WTC11 (cell line): ENCODE measurements around the gene GTSE1. TPM values are rescaled to one million over a fixed set of nuclear protein-coding genes. Genes with fewer than 3 reads are reported as not detected.
A peak's percentile ranks its signal among the peaks of the same experiment; 100 is the strongest.

ENCODE experiments used
- ATAC-seq: fragments of 200-7000 bp; cut with Tn5 transposase; 2 replicates; pipeline ENCODE4 v1.10.0; 2021; ENCODE audit warnings: mild to moderate bottlenecking, moderate library complexity
- CTCF ChIA-PET: fragments of 300-600 bp; sonication (Branson Sonifier 250); formaldehyde crosslinking; loops from one replicate; lab custom pipeline; 2021; ENCODE audit warnings: antibody characterized with exemption; lab: Charles Lee
- POLR2A ChIA-PET: fragments of 350-600 bp; sonication (Branson Sonifier 250); formaldehyde crosslinking; loops from one replicate; lab custom pipeline; 2021; ENCODE audit warnings: antibody characterized with exemption; lab: Charles Lee
- DNase-seq: peaks from one replicate; pipeline ENCODE4 v3.0.0; 2021; ENCODE audit warnings: low spot score
- H3K27ac Mint-ChIP-seq: 2 replicates; pipeline ENCODE4 v1.8.0; 2021; ENCODE audit warnings: mixed read lengths
- H3K27me3 Mint-ChIP-seq: 2 replicates; pipeline ENCODE4 v1.8.0; 2021; ENCODE audit warnings: low read depth, mild to moderate bottlenecking, moderate library complexity, mixed read lengths
- H3K36me3 Mint-ChIP-seq: 2 replicates; pipeline ENCODE4 v1.8.0; 2021; ENCODE audit warnings: mixed read lengths
- H3K4me1 Mint-ChIP-seq: 2 replicates; pipeline ENCODE4 v1.8.0; 2022; ENCODE audit warnings: mixed read lengths
- H3K4me3 Mint-ChIP-seq: 2 replicates; pipeline ENCODE4 v1.8.0; 2021; ENCODE audit warnings: mild to moderate bottlenecking, moderate library complexity, mixed read lengths
- H3K9me3 Mint-ChIP-seq: 2 replicates; pipeline ENCODE4 v1.8.0; 2021; ENCODE audit warnings: mixed read lengths
- ATF1 ChIP-seq: sonication (generic); formaldehyde crosslinking; IDR thresholded peaks from 2 replicates; pipeline ENCODE4 v1.8.1; 2023; ENCODE audit warnings: mild to moderate bottlenecking, moderate library complexity, missing genetic modification reagents
- ATF6 ChIP-seq: sonication (generic); formaldehyde crosslinking; IDR thresholded peaks from 2 replicates; pipeline ENCODE4 v1.8.1; 2023; ENCODE audit warnings: mild to moderate bottlenecking, missing genetic modification reagents
- ELF4 ChIP-seq: sonication (generic); formaldehyde crosslinking; IDR thresholded peaks from 2 replicates; pipeline ENCODE4 v1.8.1; 2022; ENCODE audit warnings: low read depth, mild to moderate bottlenecking, moderate library complexity, missing genetic modification reagents
- ESRRA ChIP-seq: sonication (generic); formaldehyde crosslinking; IDR thresholded peaks from 2 replicates; pipeline ENCODE4 v1.8.1; 2022; ENCODE audit warnings: mild to moderate bottlenecking, missing genetic modification reagents, borderline replicate concordance
- ETV6 ChIP-seq: sonication (generic); formaldehyde crosslinking; IDR thresholded peaks from 2 replicates; pipeline ENCODE4 v1.8.1; 2022; ENCODE audit warnings: mild to moderate bottlenecking, missing genetic modification reagents
- FOXK1 ChIP-seq: sonication (generic); formaldehyde crosslinking; IDR thresholded peaks from 2 replicates; pipeline ENCODE4 v1.8.0; 2022; ENCODE audit warnings: mild to moderate bottlenecking, moderate library complexity, missing genetic modification reagents
- FOXP4 ChIP-seq: sonication (generic); formaldehyde crosslinking; IDR thresholded peaks from 2 replicates; pipeline ENCODE4 v1.8.0; 2022; ENCODE audit warnings: mild to moderate bottlenecking, missing genetic modification reagents
- GTF2I ChIP-seq: fragments of 250-450 bp; sonication (Bioruptor Pico); conservative IDR thresholded peaks from 2 replicates; pipeline ENCODE4 v1.4.0; 2021; ENCODE audit warnings: mild to moderate bottlenecking
- JUN ChIP-seq: sonication (generic); formaldehyde crosslinking; IDR thresholded peaks from 2 replicates; pipeline ENCODE4 v1.8.0; 2023; ENCODE audit warnings: mild to moderate bottlenecking, missing genetic modification reagents
- MLX ChIP-seq: sonication (generic); formaldehyde crosslinking; IDR thresholded peaks from 2 replicates; pipeline ENCODE4 v1.8.1; 2023; ENCODE audit warnings: mild to moderate bottlenecking, missing genetic modification reagents, moderate library complexity
- NFE2L1 ChIP-seq: sonication (generic); formaldehyde crosslinking; IDR thresholded peaks from 2 replicates; pipeline ENCODE4 v1.8.1; 2023; ENCODE audit warnings: missing genetic modification reagents
- NFYB ChIP-seq: sonication (generic); formaldehyde crosslinking; conservative IDR thresholded peaks from 2 replicates; pipeline ENCODE4 v1.8.0; 2022; ENCODE audit warnings: low read depth, missing genetic modification reagents
- RORB ChIP-seq: fragments of 250-450 bp; sonication (Bioruptor Pico); IDR thresholded peaks from 2 replicates; pipeline ENCODE4 v1.9.0; 2021; ENCODE audit warnings: mild to moderate bottlenecking
- STAT6 ChIP-seq: sonication (generic); formaldehyde crosslinking; conservative IDR thresholded peaks from 2 replicates; pipeline ENCODE4 v1.8.1; 2023; ENCODE audit warnings: mild to moderate bottlenecking, low read depth, missing genetic modification reagents, moderate library complexity
- TCF7 ChIP-seq: sonication (generic); formaldehyde crosslinking; IDR thresholded peaks from 2 replicates; pipeline ENCODE4 v1.8.0; 2022; ENCODE audit warnings: mild to moderate bottlenecking, low read depth, missing genetic modification reagents, moderate library complexity
- TEAD4 ChIP-seq: sonication (generic); formaldehyde crosslinking; IDR thresholded peaks from 2 replicates; pipeline ENCODE4 v1.8.0; 2022; ENCODE audit warnings: mild to moderate bottlenecking, missing genetic modification reagents
- TP53 ChIP-seq: sonication (generic); formaldehyde crosslinking; IDR thresholded peaks from 2 replicates; pipeline ENCODE4 v1.8.1; 2023; ENCODE audit warnings: mild to moderate bottlenecking, missing genetic modification reagents
- ZNF512 ChIP-seq: sonication (generic); formaldehyde crosslinking; IDR thresholded peaks from 2 replicates; pipeline ENCODE4 v1.8.1; 2022; ENCODE audit warnings: missing genetic modification reagents, borderline replicate concordance
- total RNA-seq: library from RNA; stranded (reverse); gene quantifications from 3 replicates; pipeline ENCODE4 v1.2.3, GENCODE V29; 2021
- TF ChIP-seq, protein P1 (sequence below): fragments of 250-450 bp; sonication (Bioruptor Pico); IDR thresholded peaks from 2 replicates; pipeline ENCODE4 v1.9.0; 2021; ENCODE audit warnings: moderate library complexity, mild to moderate bottlenecking, inconsistent platforms, borderline replicate concordance

The GTSE1 gene
- total RNA-seq, 1 experiment from 2014 or later: 56.1 TPM

DNA sequence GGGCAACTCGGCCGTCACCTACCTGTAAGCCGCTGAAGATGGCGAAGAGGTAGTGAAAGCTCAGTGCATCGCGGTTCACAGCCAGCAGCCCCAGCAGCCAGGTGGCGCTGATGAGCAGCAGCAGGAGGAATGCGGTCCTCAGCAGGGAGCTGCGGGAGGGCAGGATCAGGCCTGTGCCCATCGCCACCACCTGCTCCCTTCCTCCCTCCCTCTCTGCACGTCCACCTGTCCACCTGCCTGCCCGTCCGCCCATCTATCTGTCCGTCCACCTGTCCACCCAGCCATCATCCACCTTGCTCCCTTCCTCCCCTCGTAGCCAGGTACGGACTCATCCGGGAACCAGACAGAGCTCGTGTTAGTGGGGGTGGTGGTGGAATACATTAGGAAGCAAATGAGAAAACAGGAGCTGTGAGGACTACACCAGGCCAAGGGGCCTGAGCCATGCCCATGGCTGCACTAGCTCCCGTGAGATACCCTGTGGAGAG lies 71.1 kb downstream of the GTSE1 start (continued):
- 0 out of 2 replicates have a peak, but pooled peaks have one; percentile 38 for TF ChIP-seq TEAD4 (CRISPR knock-in tag)

DNA sequence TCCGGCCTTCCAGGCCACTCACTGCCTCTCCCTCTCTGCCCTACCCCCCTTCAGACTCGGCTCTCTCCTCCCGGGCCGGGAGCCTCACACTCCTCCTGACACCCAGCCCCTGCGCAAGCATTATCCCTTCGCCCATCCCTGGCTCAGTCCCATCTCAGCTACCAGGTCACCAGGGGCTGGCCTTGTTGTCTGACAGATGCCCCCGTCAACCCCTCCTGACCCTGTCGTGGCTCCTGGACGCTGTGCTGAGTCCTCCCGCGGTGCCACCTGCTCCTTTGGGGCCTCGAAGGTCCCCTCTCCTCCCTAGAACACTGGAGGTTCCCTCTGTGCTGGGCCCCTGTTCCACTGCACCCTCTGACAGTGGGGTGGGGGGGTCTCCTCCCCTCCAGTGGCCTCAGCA lies 71.8 kb downstream of the GTSE1 start:
- ATAC-seq (no peak), DNase-seq (no peak)
- Mint-ChIP-seq H3K27me3 (no peaks in the 10 kb centered on the region), H3K4me3 (no peak overlapping the region), H3K4me1 (peaks cover 6% of the 10 kb centered on the region; the same call in 1 of the 2 replicates), H3K9me3 (no peaks in the 10 kb centered on the region), H3K27ac (no peak overlapping the region), H3K36me3 (no peaks in the 10 kb centered on the region)
- ChIA-PET POLR2A (interaction anchor here (0.6 to 1.4 kb wide), 2 partner anchors 13 to 785 kb away, joined by 3 to 4 read pairs; no protein-coding TSS in a partner anchor), CTCF (interaction anchor here (0.8 to 4.4 kb wide), 56 partner anchors 10 to 434 kb away, joined by 3 to 156 read pairs (median 8); partner anchors contain the start of genes CELSR1, GTSE1, TBC1D22A and TRMU)
- TF ChIP-seq ATF1 (CRISPR knock-in tag) (no peak), FOXP4 (0 out of 2 replicates have a peak, but pooled peaks have one; percentile 38)

DNA sequence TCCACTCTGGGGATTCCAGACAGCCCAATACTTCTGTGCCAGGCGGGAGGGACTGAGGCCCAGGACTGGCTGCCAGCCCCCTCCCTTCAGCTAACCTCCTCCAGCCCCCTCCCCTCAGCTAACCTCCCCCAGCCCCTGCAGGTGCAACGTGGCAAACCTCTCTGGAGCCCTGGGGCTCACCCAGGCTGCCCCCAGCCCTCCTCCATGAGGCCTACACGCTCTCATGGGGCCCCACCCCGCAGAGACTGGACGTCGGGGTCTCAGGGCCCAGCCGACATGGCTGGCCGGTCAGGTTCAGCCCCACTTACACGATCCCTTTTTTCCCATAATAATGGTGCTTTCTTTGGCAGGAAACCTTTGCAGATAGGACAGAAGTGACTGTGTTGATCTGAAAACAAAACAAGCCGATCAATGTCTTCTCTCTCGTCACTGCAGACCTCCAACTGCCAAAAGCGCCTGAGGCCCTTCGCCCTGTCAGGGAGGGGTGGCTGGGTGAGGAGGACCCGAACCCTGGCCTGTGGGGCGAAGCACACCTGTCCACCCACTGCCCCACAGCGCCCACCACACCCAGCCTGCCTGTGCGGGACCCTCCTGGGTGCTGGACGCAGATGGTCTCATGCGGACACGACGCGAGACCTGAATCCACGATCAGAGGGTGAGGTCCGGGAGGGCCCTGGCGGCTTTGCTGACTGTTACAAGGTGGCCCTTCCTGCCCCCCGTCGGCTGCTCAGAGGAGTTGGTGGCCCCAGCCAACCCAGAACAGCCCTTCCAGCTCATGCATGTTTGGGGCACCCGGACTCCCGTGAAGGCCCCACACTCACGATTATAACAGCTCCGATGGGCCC lies 72.4 kb downstream of the GTSE1 start:
- Mint-ChIP-seq H3K36me3 (no peaks in the 10 kb centered on the region), H3K4me3 (no peak overlapping the region), H3K9me3 (no peaks in the 10 kb centered on the region), H3K27ac (no peak overlapping the region), H3K27me3 (no peaks in the 10 kb centered on the region), H3K4me1 (peaks cover 6% of the 10 kb centered on the region; the same call in 1 of the 2 replicates)
- TF ChIP-seq NFYB (CRISPR knock-in tag) (no peak), ETV6 (CRISPR knock-in tag) (no peak), ESRRA (no peak), TP53 (CRISPR knock-in tag) (no peak), STAT6 (CRISPR knock-in tag) (no peak), NFE2L1 (no peak), RORB (CRISPR knock-in tag) (no peak), ZNF512 (CRISPR knock-in tag) (no peak), GTF2I (CRISPR knock-in tag) (no peak), ATF6 (CRISPR knock-in tag) (no peak), FOXK1 (no peak), JUN (no peak), MLX (CRISPR knock-in tag) (no peak), TCF7 (CRISPR knock-in tag) (no peak), ELF4 (CRISPR knock-in tag) (no peak)
- TF ChIP-seq, protein P1, sequence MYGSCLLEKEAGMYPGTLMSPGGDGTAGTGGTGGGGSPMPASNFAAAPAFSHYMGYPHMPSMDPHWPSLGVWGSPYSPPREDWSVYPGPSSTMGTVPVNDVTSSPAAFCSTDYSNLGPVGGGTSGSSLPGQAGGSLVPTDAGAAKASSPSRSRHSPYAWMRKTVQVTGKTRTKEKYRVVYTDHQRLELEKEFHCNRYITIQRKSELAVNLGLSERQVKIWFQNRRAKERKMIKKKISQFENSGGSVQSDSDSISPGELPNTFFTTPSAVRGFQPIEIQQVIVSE (CRISPR knock-in tag): no peak
- ChIA-PET CTCF (interaction anchor here (1.0 to 4.4 kb wide), 7 partner anchors 14 to 363 kb away, joined by 3 to 156 read pairs (median 9); partner anchors contain the start of gene CELSR1), POLR2A (no interaction called here)
- no peak for ATAC-seq
- no peak for DNase-seq
